ENCODE results near the gene PUS1. TPM values are rescaled to one million over a fixed set of nuclear protein-coding genes. Genes with fewer than 3 reads are reported as not detected.

PUS1 gene
- total RNA-seq, 2 donors from 2014 or later = 12.5 to 16.1 TPM

- no peak for DNase-seq (ENCODE audit: low spot score)
- intact Hi-C loops (cut with DNase I) = no loop called here
Measured at GRCh38 chr12:131901431-131902331, 27.4 kb upstream of the PUS1 start.

- DNase-seq (ENCODE audit: low spot score) = no peak
- intact Hi-C loops (cut with DNase I) = no loop called here
Measured at GRCh38 chr12:131902332-131903241, 26.5 kb upstream of the PUS1 start.

- DNase-seq (ENCODE audit: low spot score) = no peak
Measured at GRCh38 chr12:131903270-131904255, 25.5 kb upstream of the PUS1 start.

GRCh38 chr12:131904346-131904745 lies 24.7 kb upstream of the PUS1 start:
- DNase-seq (ENCODE audit: low spot score) = no peak
- intact Hi-C loops (cut with DNase I) = no loop called here

More at GRCh38 chr12:131903270-131904255, 25.5 kb upstream of the PUS1 start:
- intact Hi-C loops (cut with DNase I) = no loop called here

GRCh38 chr12:131905081-131905629 lies 23.9 kb upstream of the PUS1 start:
- no peak for DNase-seq (ENCODE audit: low spot score)
- intact Hi-C loops (cut with DNase I) = no loop called here

- intact Hi-C loops (cut with DNase I) = no loop called here
- DNase-seq (ENCODE audit: low spot score) = no peak
Measured at GRCh38 chr12:131905630-131906091, 23.4 kb upstream of the PUS1 start.

- DNase-seq (ENCODE audit: low spot score) = no peak
- intact Hi-C loops (cut with DNase I) = no loop called here
Measured at GRCh38 chr12:131907379-131908091, 21.5 kb upstream of the PUS1 start.

GRCh38 chr12:131908092-131909080 lies 20.7 kb upstream of the PUS1 start:
- intact Hi-C loops (cut with DNase I) = no loop called here
- no peak for DNase-seq (ENCODE audit: low spot score)

- DNase-seq (ENCODE audit: low spot score) = no peak
Measured at GRCh38 chr12:131909081-131909751, 19.9 kb upstream of the PUS1 start.

GRCh38 chr12:131909752-131910219 lies 19.3 kb upstream of the PUS1 start:
- DNase-seq (ENCODE audit: low spot score) = no peak
- intact Hi-C loops (cut with DNase I) = no loop called here

More at GRCh38 chr12:131909081-131909751, 19.9 kb upstream of the PUS1 start:
- intact Hi-C loops (cut with DNase I) = no loop called here

- intact Hi-C loops (cut with DNase I) = no loop called here
- DNase-seq (ENCODE audit: low spot score) = no peak
Measured at GRCh38 chr12:131910302-131911027, 18.6 kb upstream of the PUS1 start.

GRCh38 chr12:131911028-131911650 lies 17.9 kb upstream of the PUS1 start:
- intact Hi-C loops (cut with DNase I) = no loop called here
- DNase-seq (ENCODE audit: low spot score) = no peak

GRCh38 chr12:131911851-131912477 lies 17.1 kb upstream of the PUS1 start:
- intact Hi-C loops (cut with DNase I) = no loop called here
- DNase-seq (ENCODE audit: low spot score) = no peak

GRCh38 chr12:131912518-131913274 lies 16.4 kb upstream of the PUS1 start:
- peak; percentile 96 for DNase-seq (ENCODE audit: low spot score)
- intact Hi-C loops (cut with DNase I) = no loop called here
